HG03469 (cell line): ENCODE results near the gene ZNF708.
A peak's percentile ranks its signal among the peaks of the same experiment; 100 is the strongest.
"Not testable (repeated sequence)": the region's sequence is repeated elsewhere in the genome, so short reads cannot be mapped to it uniquely, and the experiment has no call there.

Experiments used
- ATAC-seq: cut with Tn5 transposase; IDR thresholded peaks from one replicate; pipeline ENCODE4 v1.9.1; 2021; ENCODE audit warnings: mild to moderate bottlenecking, moderate library complexity, moderate number of reproducible peaks; ENCODE audit not compliant: unreplicated experiment

Gene ZNF708

DNA sequence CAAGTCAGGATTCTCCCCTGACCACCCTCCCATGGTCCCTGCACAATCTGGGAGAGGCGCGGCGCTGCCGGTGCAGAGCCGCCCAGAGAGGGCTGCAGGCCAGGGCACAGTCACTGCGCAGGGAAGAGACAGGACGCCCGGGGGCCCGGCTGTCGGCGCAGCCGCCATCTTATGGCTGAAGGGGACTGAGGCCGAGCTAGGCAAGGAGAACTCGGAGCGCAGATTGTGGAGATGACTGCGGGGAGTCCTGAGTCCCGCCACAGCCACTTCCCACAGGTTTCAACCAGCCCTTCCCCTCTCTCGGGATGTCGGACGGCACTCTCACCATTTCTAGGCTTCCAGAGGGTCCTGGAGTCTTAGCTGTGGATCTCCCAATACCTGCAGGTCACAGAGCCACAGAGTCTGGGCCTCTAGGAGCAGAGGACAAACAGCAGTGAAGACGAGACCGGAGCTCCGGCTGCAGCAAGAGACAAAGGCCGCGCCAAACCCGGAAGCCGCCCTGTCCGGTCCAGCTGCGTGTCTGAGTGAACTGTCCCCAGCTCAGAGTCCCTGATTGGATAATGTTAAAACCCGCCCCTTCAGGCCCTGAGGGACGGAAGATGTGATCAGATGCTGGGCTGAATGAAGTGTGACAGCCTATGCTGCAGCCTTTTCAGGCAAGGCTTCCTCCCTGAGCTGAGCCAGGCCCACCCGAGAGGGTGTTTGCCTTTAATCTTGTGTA, at the start of gene ZNF708:
TSS of gene ZNF708 (minus strand) at position 526 of the 721 bp plus-strand sequence. CDS start at position 328, 198 bp downstream.
- peak; percentile 99 for ATAC-seq

DNA sequence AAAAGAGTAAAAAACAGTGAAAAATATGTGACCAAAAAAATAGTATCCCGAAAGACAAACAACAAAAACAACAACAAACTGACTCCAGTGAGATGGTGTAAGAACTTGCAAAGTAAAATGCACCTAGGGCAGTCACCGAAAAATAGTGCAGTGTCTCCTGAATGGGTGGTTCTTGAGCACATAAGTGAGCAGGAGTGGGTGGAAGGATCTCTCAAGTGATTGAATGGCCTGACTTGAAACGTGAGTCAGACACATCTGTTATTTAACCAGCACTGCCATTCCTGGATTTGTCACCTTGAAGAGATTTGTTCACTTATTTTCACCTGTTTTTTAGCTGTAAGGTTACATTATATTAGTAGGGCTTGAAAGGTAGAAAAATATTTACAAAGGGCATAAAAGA, 33.1 kb upstream of the ZNF708 start:
- ATAC-seq: no peak

DNA sequence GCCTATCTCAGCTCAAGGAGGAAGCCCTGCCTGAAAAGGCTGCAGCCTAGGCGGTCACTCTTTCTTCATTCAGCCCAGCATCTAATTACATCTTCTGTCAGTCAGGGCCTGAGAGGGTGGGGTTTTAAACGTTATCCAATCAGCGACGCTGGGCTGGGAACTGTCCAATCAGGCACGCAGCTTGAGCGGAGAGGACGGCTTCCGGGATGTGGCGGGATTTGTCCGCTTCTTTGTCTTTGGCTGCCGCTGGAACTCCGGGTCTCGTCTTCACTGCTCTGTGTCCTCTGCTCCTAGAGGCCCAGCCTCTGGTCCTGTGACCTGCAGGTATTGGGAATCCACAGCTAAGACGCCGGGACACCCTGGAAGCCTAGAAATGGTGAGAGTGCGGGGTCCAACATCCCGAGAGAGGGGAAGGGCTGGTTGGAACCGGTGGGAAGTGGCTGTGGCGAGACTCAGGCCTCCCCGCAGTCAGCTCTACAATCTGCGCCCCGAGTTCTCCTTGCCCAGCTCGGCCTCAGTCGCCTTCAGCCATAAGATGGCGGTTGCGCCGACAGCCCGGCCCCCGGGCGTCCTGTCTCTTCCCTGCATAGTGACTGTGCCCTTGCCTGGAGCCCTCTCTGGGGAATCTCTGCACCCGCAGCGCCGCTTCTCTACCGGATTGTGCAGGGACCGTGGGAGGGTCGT, 29.7 kb upstream of the ZNF708 start, which contains the start of gene ZNF738:
TSS of gene ZNF738 (plus strand) at position 233 of the 684 bp plus-strand sequence. CDS start at position 374, 141 bp downstream.
- ATAC-seq: peak; percentile 98

DNA sequence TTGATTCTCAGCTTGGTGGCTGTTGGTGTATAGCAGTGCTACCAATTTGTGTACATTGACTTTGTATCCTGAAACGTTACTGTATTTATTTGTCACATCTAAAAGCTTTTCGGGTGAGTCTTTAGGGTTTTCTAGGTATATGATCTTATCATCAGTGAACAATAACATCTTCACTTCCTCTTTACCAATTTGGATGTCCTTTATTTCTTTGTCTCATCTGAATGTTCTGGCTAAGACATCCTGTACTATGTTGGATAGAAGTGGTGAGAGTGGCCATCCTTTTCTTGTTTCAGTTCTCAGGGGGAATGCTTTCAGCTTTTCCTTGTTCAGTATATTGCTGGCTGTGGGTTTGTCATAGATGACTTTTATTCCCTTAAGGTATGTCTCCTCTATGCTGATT, 23.6 kb upstream of the ZNF708 start:
- ATAC-seq: no peak

DNA sequence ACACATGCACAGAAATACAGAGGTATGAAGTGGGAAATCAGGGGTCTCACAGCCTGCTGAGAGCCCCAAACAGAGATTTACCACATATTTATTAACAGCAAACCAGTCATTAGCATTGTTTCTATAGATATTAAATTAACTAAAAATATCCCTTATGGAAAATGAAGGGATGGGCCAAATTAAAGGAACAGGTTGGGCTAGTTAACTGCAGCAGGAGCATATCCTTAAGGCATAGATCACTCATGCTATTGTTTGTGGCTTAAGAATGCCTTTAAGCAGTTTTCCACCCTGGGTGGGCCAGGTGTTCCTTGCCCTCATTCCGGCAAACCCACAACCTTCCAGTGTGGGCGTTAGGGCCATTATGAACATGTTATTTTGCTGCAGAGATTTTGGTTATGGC, 15.6 kb upstream of the ZNF708 start:
- ATAC-seq: not testable (repeated sequence)

DNA sequence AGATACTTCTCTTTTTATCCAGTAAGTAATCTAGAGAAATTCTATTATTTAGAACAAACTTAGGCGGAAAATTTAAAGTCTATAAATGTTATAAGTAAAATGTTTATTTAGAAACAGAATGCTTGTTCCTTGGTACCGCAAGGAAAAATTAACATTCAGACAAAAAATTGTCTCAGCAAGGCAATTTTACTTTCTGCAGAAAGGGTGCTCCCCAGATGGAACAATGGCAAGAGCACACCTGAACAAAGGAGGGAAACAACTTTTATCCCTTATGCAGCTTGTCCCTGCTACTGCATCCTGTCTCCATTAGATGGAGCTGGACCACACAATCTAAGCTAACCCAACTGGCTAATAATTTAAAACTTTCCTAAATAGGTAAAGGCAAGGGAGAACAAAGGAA, 6.5 kb upstream of the ZNF708 start:
- no peak for ATAC-seq

DNA sequence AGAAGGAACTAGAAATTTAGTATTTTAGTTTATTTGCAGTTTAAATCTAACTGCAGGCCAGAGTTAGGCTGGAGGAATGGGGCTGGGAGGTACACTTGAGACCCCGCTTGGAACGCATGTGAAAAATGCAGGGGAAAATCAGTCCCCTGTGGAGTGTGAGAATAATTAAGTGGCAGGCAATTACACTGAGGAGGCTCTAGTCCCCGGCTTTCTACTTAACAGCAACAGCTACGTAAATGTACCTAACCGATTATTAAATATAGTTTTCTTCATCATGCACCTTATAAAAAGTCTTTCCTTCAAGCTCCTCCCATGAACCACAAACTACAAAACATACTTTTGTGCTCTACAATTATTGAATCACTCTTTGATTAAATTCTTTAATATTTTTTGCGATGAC, 804 bp downstream of the ZNF708 start:
- no peak for ATAC-seq

DNA sequence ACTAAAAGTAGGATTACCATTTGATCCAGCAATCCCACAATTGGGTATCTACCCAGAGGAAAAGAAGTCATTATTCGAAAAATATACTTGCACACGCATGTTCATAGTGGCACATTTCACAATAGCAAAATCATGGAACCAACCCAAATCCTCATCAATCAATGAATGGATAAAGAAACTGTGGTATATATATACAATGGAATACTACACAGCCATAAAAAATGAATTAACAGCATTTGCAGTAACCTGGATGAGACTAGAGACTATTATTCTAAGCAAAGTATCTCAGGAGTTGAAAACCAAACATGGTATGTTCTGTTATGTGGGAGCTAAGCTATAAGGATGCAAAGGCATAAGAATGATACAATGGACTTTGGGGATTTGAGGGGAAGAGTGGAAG, 3.0 kb downstream of the ZNF708 start:
- no peak for ATAC-seq

DNA sequence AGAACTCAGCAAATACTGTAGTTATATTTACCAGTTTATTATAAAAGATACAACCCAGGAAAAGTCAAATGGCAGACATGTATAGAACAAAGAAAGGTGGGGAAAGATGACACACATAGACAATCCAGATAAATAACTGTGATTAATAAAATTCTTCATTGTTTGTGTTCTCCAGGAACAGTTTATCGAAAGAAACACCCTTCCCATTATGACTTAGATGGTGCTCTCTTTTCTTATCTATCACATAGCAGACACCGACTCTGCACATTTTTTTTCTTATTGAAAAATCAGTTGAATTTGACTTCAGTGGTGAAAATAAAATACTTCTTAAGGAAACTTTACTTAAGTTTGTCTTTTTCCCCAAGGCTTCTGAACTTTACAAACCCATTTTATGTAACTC, 6.2 kb downstream of the ZNF708 start:
- no peak for ATAC-seq

DNA sequence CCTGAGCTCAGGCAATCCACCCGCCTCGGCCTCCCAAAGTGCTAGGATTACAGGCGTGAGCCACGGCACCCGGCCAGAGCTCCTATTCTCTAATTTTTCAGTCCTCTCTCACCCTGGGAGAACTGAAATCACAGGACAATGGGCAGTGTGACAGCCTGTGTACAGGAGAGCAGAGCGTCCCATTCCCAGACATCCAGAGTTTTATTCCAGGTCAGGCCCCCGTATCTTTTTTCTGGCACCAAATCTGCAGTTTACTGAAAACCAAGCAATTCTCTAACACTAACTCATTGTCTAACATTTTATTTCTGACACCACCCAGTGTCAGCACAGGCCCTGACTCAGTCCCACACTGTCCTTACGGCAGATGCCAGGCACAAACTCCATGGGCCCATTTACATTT, 6.7 kb downstream of the ZNF708 start:
- ATAC-seq: no peak

DNA sequence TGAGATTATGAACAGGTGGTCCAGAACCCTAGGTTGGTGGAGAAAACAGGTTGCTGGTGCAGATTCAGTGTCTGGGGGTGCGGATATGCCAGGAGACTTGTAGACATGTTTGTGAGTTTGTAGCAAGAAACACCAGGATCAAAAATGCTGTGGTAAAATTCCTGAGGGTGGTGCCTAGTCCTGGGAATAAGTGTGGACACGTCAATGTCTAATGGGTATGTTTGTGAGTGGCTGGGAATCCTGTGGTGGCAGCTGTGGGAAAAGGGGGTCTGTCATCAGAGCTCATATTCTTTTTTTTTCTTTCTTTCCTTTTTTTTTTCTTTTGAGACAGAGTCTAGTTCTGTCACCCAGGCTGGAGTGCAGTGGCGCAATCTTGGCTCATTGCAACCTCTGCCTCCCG, 7.2 kb downstream of the ZNF708 start:
- no peak for ATAC-seq

DNA sequence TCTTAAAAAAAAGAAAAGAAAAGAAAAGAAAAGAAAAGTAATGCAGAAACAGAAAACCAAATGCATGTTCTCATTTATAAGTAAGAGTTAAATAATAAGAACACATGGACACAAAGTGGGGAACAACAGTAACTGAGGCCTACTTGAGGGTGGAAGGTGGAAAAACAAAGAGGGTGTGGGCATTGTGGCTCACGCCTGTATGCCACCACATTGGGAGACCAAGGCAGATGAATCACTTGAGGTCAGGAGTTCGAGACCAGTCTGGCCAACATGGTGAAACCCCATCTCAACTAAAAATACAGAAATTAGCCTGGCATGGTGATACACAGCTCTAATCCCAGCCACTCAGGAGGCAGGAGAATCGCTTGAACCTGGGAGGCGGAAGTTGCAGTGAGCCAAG, 8.1 kb downstream of the ZNF708 start:
- ATAC-seq: no peak

DNA sequence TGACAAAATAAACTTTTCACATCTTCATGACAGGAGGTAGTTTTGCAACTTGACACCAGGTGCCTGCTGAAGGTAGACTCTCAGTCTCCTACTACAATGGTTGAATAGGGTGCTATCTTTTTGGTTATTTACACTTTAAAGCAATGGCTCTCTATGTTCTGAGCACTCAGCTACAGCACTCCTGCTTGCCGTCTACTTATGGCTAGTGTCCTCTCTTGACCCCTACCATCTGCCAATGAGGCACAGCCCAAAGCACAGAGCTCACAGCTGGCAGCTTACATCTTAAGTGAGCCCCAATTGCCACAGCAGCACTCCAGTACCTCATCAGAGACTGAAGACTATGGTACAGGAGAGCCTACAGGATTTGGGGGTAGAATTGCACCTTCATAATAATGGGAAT, 11.4 kb downstream of the ZNF708 start:
- no peak for ATAC-seq

DNA sequence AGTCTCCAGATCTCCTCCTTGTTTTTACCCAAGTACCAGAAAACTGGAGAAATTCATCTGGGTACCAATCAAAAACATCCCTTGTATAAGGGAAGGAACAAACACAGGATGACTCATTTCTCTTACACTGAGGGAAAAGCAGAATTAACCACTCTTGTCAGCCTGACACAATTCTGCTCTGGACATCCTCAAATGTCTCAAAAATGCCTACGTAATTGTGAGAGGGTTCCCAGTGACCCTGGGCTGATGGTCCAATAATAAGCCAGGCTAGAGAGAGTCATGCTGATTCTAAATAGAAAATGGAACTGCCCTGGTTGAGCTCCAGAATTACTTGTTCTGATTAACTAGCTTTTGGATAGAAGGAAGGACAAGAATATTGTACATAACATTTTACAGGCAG, 14.5 kb downstream of the ZNF708 start:
- no peak for ATAC-seq

DNA sequence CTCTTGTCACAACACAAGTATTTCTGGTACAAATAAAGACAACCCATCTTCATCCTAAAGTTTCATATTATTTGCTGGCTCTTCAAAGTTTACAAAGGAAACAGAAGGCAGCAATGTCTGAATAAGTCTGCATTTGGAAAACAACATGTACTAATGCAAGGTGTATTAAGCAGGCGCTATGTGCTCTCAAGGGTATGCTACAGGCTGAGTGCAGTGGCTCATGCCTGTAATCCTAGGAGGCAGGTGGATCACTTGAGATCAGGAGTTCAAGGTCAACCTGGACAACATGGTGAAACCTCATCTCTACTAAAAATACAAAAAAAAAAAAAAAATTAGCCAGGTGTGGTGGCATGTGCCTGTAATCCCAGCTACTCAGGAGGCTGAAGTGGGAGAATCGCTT, 16.4 kb downstream of the ZNF708 start:
- not testable (repeated sequence) for ATAC-seq

DNA sequence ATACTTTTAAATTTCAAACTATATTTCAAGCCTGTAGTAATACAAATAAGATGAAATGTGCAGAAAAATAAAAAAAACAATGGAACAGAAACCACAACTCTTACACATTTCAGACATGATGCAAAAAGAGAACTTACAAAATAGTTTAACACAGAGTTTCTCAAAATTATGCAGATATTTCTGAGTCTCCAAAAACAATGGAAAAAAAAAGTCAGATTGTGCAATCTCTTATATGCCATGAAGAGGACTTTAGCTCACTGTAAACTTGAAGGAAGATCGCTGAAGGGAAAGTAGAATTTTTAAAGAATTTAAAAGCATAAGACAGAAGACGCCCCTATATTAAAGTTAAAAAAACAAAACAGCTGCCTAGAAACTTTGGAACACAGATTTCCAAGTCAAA, 20.4 kb downstream of the ZNF708 start:
- ATAC-seq: no peak

DNA sequence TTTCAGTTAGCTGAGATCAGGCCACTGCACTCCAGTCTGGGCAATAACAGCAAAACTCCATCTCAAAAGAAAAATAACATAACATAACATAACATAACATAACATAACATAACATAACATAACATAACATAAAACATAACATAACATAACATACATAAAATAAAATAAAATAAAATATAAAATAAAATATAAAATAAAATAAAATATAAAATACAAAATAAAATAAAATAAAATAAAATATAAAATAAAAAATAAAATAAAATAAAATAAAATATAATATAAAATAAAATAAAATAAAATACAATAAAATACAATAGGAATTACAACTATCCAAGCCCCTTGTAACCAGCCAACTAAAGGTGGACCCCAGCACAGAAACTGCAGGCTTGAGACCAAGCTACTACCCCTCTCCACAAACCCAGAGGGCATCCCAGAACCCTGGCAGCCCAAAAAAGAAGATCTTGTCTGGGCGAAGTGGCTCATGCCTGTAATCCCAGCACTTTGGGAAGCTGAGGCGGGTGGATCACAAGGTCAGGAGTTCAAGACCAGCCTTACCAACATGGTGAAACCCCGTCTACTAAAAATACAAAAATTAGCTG, 22.2 kb downstream of the ZNF708 start:
- not testable (repeated sequence) for ATAC-seq

DNA sequence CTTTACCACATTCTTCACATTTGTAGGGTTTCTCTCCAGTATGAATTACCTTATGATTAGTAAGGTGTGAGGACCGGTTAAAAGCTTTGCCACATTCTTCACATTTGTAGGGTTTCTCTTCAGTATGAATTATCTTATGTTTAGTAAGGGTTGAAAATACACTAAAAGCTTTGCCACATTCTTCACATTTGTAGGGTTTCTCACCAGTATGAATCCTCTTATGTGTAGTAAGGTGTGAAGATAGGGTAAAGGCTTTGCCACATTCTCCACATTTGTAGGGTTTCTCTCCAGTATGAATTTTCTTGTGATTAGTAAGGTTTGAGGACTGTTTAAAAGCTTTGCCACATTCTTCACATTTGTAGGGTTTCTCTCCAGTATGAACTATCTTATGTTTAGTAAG, 35.4 kb downstream of the ZNF708 start:
- ATAC-seq: not testable (repeated sequence)

DNA sequence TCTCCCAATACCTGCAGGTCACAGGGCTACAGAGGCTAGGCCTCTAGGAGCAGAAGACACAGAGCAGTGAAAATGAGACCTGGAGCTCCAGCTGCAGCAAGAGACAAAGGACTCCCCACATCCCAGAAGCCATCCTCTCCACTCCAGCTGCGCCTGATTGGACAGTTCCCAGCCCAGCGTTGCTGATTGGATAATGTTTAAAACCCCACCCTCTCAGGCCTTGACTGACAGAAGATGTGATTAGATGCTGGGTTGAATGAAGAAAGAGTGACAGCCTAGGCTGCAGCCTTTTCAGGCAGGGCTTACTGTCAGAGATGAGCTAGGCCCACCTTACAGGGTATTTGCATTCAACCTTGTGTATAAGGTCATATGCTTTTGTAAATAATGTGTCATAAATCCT, 59.4 kb downstream of the ZNF708 start:
- ATAC-seq: no peak

DNA sequence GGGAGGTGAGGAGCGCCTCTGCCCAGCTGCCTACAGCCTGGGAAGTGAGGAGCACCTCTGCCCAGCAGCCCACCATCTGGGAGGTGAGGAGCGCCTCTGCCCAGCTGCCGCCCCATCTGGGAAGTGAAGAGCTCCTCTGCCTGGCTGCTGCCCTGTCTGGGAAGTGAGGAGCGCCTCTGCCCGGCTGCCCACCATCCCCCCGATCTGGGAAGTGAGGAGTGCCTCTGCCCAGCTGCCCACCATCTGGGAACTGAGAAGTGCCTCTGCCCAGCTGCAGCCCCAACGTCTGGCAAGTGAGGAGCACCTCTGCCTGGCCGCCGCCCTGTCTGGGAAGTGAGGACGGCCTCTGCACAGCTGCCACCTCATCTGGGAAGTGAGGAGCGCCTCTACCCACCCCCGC, 64.3 kb downstream of the ZNF708 start:
- no peak for ATAC-seq

DNA sequence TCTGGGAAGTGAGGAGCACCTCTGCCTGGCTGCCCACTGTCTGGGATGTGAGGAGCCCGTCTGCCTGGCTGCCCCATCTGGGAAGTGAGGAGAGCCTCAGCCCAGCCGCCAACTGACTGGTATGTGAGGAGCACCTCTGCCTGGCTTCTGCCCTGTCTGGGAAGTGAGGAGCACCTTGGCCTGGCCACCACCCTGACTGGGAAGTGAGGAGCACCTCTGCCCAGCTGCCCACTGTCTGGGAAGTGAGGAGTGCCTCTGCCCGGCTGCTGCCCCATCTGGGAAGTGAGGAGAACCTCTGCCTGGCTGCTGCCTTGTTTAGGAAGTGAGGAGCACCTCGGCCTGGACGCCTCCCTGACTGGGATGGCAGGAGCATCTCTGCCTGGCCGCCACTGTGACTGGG, 64.8 kb downstream of the ZNF708 start:
- ATAC-seq: no peak

DNA sequence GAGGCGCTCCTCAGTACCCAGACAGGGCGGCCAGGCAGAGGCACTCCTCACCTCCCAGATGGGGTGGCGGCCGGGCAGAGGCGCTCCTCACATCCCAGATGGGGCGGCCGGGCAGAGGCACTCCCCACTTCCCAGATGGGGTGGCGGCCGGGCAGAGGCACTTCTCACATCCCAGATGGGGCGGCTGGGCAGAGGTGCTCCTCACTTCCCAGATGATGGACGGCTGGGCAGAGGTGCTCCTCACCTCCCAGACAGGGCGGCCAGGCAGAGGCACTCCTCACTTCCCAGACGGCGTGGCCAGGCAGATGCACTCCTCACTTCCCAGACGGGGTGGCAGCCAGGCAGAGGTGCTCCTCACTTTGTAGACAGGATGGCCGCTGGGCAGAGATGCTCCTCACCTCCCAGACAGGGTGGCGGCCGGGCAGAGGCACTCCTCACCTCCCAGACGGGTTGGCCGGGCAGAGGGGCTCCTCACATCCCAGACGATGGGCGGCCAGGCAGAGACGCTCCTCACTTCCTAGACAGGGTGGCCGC, 68.3 kb downstream of the ZNF708 start:
- ATAC-seq: not testable (repeated sequence)
